CD8-positive, alpha-beta memory T cell (primary cell): Measurements from ENCODE around the gene FSCN2. TPM values are rescaled to one million over a fixed set of nuclear protein-coding genes. Genes with fewer than 3 reads are reported as not detected.

Source experiments
- CTCF ChIA-PET: fragments of 350-600 bp; sonication (Branson Sonifier 250); formaldehyde crosslinking; loops from one replicate; lab custom pipeline; 2021; ENCODE audit warnings: antibody characterized with exemption; lab: Charles Lee
- POLR2A ChIA-PET: fragments of 350-600 bp; sonication (Branson Sonifier 250); formaldehyde crosslinking; loops from one replicate; lab custom pipeline; 2021; ENCODE audit warnings: antibody characterized with exemption; lab: Charles Lee
- DNase-seq, 5 donors: peaks; one replicate each; pipeline versions ENCODE4 v3.0.0 to v3.0.0-alpha.2; 2020 to 2022; ENCODE audit warnings: mixed read lengths in 1 of 5
- H3K27ac ChIP-seq: one replicate; pipeline ENCODE4 v1.7.0; 2013; ENCODE audit warnings: low read depth, mild to moderate bottlenecking, low read length, moderate library complexity
- H3K27me3 ChIP-seq: 2 replicates; pipeline ENCODE4 v1.7.0; 2013; ENCODE audit warnings: low read length, mild to moderate bottlenecking; ENCODE audit not compliant: insufficient read depth, poor library complexity, severe bottlenecking
- H3K36me3 ChIP-seq: 2 replicates; pipeline ENCODE4 v1.7.0; 2013; ENCODE audit warnings: mild to moderate bottlenecking, low read length, moderate library complexity; ENCODE audit not compliant: insufficient read depth
- H3K4me1 ChIP-seq: 2 replicates; pipeline ENCODE4 v1.7.0; 2013; ENCODE audit warnings: mild to moderate bottlenecking, low read length, moderate library complexity; ENCODE audit not compliant: insufficient read depth
- H3K4me3 ChIP-seq: 2 replicates; pipeline ENCODE4 v1.7.0; 2013; ENCODE audit warnings: mild to moderate bottlenecking, low read length
- H3K9me3 ChIP-seq: 2 replicates; pipeline ENCODE4 v1.7.0; 2013; ENCODE audit warnings: mild to moderate bottlenecking, low read length
- H3K27ac Mint-ChIP-seq, 8 donors: one replicate each; pipeline ENCODE4 v1.8.0; 2020 to 2021; ENCODE audit warnings: mixed read lengths in 8 of 8, mild to moderate bottlenecking in 6 of 8, inconsistent platforms in 3 of 8, moderate library complexity in 3 of 8
- H3K27me3 Mint-ChIP-seq, 2 donors: one replicate each; pipeline ENCODE4 v1.8.0; 2020 to 2021; ENCODE audit warnings: mixed read lengths in 2 of 2, mild to moderate bottlenecking in 1 of 2, moderate library complexity in 1 of 2
- H3K36me3 Mint-ChIP-seq, 3 donors: one replicate each; pipeline ENCODE4 v1.8.0; 2020 to 2021; ENCODE audit warnings: mixed read lengths in 3 of 3, inconsistent platforms in 1 of 3, mild to moderate bottlenecking in 1 of 3
- H3K4me1 Mint-ChIP-seq, 3 donors: one replicate each; pipeline ENCODE4 v1.8.0; 2020 to 2021; ENCODE audit warnings: mixed read lengths in 3 of 3, inconsistent platforms in 1 of 3, mild to moderate bottlenecking in 1 of 3
- H3K4me3 Mint-ChIP-seq, 7 donors: one replicate each; pipeline ENCODE4 v1.8.0; 2020 to 2021; ENCODE audit warnings: mixed read lengths in 7 of 7, mild to moderate bottlenecking in 6 of 7, moderate library complexity in 4 of 7, inconsistent platforms in 2 of 7
- H3K9me3 Mint-ChIP-seq, 5 donors: one replicate each; pipeline ENCODE4 v1.8.0; 2020 to 2022; ENCODE audit warnings: mixed read lengths in 5 of 5, mild to moderate bottlenecking in 3 of 5, moderate library complexity in 2 of 5, inconsistent platforms in 1 of 5
- polyA plus RNA-seq: library from polyadenylated mRNA; unstranded; fragments of 300-500 nt; fragmentation: Illumina TruSeq; gene quantifications from one replicate; pipeline ENCODE4 v1.2.3, GENCODE V29; 2021
- total RNA-seq, 2 experiments: library from RNA; stranded (reverse); gene quantifications; one replicate each; pipeline ENCODE4 v1.2.3, GENCODE V29; 2021

FSCN2 gene
- total and polyA plus RNA-seq, 3 experiments from 2014 or later: 0.46 to 0.49 TPM; not detected in 1

DNA sequence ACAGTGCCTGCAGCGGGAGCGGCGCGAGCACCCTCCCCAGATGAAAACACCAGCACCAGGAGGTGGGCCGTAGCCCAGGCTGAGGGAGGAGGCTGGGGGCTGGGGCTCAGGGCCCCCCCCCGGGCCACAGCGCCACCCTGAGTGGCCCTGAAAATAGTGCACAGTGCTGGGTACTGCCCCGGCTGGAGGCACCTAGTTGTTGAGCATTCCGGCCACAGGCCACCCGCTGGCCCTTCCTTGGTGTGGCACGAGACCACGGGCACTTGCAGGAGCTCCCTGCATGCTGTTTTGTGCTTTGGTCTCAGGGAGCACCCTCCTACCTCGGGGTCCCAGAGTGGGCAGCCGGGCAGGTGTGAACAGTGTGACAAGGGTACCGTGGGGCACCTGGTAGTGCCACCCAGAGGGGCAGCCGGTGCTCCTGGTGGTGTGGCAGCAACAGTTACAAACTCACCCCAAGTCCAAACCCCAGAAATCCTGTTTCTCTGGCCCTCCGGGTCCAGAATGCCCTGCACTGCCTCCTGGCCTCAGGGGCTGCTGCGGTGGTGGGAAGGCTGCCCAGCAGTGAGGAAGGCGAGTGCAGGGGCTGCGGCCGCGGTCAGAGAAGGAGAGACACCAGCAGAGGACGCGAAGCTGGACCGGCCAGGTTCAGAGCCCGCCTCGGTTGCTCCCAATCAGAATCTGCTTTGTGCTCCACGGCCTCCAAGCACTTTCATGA, 11.9 kb downstream of the FSCN2 start:
- Histone ChIP-seq H3K27me3 (no peaks in the 10 kb centered on the region), H3K4me1 (no peaks in the 10 kb centered on the region), H3K9me3 (no peaks in the 10 kb centered on the region), H3K36me3 (no peaks in the 10 kb centered on the region), H3K4me3 (no peak overlapping the region), H3K27ac (no peak overlapping the region)
- DNase-seq: no peak
- ChIA-PET CTCF (no interaction called here), POLR2A (no interaction called here)
- no peak overlapping the region for H3K4me3 Mint-ChIP-seq
- H3K27ac Mint-ChIP-seq: no peak overlapping the region
- H3K4me1 Mint-ChIP-seq: peaks cover 0 to 1% (median 0%) of the 10 kb centered on the region in 3 donors
- peaks cover 0 to 44% (median 2%) of the 10 kb centered on the region in 3 donors for H3K36me3 Mint-ChIP-seq
- peaks cover 5 to 17% of the 10 kb centered on the region in 2 donors for H3K27me3 Mint-ChIP-seq
- H3K9me3 Mint-ChIP-seq: no peaks in the 10 kb centered on the region

DNA sequence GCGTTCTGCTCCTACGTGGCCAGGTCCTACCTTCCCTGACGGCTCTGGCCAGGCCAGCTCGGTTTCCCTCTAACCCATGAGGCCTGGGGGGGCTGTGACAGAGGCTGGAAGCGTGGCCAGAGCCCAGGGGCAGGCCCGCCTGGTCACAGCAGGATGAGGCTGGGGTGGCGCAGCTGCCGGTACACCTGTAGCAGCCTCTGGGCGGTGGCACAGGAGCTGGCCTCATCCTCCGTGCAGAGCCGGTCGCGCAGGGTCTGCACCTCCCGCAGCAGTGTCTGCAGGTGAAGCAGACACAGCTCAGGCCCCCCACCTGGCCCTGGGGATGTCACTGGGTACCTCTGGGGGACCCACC, 12.5 kb downstream of the FSCN2 start:
- Histone ChIP-seq H3K27me3 (no peaks in the 10 kb centered on the region), H3K9me3 (no peaks in the 10 kb centered on the region), H3K4me1 (no peaks in the 10 kb centered on the region), H3K27ac (no peak overlapping the region), H3K36me3 (no peaks in the 10 kb centered on the region), H3K4me3 (no peak overlapping the region)
- Mint-ChIP-seq H3K27me3 (peaks cover 5 to 17% of the 10 kb centered on the region in 2 donors), H3K4me1 (peaks cover 0 to 1% (median 0%) of the 10 kb centered on the region in 3 donors), H3K27ac (no peak overlapping the region), H3K36me3 (peaks cover 0 to 47% (median 2%) of the 10 kb centered on the region in 3 donors), H3K4me3 (no peak overlapping the region), H3K9me3 (no peaks in the 10 kb centered on the region)
- ChIA-PET CTCF (no interaction called here), POLR2A (no interaction called here)
- DNase-seq: no peak

DNA sequence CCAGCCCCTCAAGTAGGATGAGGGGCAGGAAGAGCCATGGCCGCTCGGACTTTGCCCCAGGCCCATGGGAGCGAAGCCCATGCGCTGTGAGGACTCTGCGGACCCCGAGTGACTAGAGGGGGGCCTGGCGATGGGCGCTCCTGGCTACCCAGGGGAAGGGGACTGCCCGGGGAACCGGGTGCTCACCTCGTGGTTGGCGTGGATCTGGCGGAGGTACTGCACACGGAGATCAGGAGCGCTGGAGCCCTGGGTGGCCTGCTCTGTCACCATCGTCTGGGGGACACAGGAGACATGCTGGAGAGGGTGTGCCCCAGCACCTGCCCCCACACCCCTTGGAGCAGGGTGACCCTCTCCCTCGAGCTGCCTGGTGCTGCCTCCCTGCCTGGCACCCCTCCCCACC, 12.9 kb downstream of the FSCN2 start:
- Mint-ChIP-seq H3K27me3 (peaks cover 5 to 13% of the 10 kb centered on the region in 2 donors), H3K4me1 (no peaks in the 10 kb centered on the region), H3K27ac (no peak overlapping the region), H3K4me3 (no peak overlapping the region), H3K36me3 (peaks cover 0 to 51% (median 2%) of the 10 kb centered on the region in 3 donors), H3K9me3 (no peaks in the 10 kb centered on the region)
- no peaks in the 10 kb centered on the region for H3K36me3 ChIP-seq
- H3K4me1 ChIP-seq: no peaks in the 10 kb centered on the region
- H3K27ac ChIP-seq: no peak overlapping the region
- no peak overlapping the region for H3K4me3 ChIP-seq
- POLR2A ChIA-PET: no interaction called here
- CTCF ChIA-PET: no interaction called here
- no peak for DNase-seq
- no peaks in the 10 kb centered on the region for H3K9me3 ChIP-seq
- H3K27me3 ChIP-seq: no peaks in the 10 kb centered on the region

DNA sequence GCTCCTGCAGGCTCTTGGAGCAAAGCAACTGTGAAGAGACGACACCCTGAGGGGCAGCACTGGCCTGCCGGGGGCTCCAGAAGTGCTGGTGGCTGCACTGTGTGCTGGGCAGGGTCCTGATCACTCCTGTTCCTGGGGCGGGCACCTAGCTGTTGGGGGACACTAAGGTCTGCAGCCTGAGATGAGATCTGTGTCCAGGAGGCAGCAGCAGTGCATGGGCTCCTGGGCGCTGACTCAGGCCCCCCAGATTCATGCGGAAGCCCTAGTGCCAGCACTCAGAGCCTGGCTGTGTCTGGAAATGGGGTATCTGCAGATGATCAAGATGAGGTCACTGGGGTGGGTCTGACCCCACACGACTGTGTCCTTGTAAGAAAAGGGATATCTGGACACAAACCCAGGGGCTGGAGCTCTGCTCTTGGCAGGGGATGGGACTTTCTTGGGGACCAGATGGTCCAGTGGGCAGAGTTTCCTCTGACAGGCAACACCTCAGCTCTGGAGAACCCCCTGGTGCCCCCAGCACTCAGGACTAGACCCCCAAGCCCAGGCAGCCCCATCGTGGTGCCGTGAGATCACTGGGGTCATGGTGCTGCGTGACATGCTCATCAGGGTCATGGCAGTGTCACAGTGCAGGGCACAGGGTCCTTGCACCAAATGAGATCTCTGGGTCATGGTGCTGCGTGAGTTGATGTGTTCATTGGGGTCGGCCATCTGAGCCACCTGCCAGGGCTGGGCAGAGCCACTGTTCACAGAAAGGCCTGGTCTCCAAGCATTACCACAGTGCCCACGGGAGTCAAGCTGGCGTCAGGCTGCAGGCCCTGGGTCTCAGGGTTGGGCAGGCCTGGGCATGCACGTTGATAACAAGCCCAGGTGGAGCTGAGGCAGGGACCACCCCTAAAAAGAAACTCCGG, 14.5 kb downstream of the FSCN2 start:
- H3K4me3 Mint-ChIP-seq: no peak overlapping the region
- ChIA-PET POLR2A (interaction anchor here (0.7 kb wide), 1 partner anchor 168 kb away, joined by 3 read pairs; no protein-coding TSS in a partner anchor), CTCF (no interaction called here)
- H3K4me1 Mint-ChIP-seq: no peaks in the 10 kb centered on the region
- peaks cover 4 to 6% of the 10 kb centered on the region in 2 donors for H3K27me3 Mint-ChIP-seq
- H3K4me3 ChIP-seq: no peak overlapping the region
- no peaks in the 10 kb centered on the region for H3K9me3 Mint-ChIP-seq
- H3K27ac Mint-ChIP-seq: no peak overlapping the region
- no peaks in the 10 kb centered on the region for H3K9me3 ChIP-seq
- H3K36me3 Mint-ChIP-seq: peaks cover 0 to 67% (median 4%) of the 10 kb centered on the region in 3 donors
- DNase-seq: no peak
- H3K4me1 ChIP-seq: no peaks in the 10 kb centered on the region
- no peaks in the 10 kb centered on the region for H3K36me3 ChIP-seq
- H3K27ac ChIP-seq: no peak overlapping the region
- H3K27me3 ChIP-seq: no peaks in the 10 kb centered on the region

DNA sequence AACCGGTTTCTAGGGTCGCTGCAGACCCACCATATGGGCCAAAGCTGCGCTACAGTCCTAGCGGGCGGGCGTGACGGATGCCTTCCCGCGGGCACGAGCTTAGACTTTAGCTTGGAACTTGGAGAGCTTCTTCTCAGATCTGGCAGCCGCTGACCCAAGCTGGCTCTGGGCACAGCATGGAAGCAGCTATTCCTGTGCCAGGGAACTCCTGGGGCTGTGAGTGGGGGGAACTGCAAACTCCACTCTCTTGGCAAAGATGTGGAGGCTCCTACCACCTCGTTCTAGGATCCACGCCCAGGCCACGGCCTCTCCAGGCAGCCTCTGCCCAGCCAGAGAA, 15.1 kb downstream of the FSCN2 start:
- H3K36me3 ChIP-seq: no peaks in the 10 kb centered on the region
- peaks cover 0 to 1% of the 10 kb centered on the region in 2 donors for H3K27me3 Mint-ChIP-seq
- H3K36me3 Mint-ChIP-seq: peaks cover 0 to 70% (median 2%) of the 10 kb centered on the region in 3 donors
- no peaks in the 10 kb centered on the region for H3K9me3 Mint-ChIP-seq
- no peaks in the 10 kb centered on the region for H3K9me3 ChIP-seq
- H3K4me1 Mint-ChIP-seq: no peaks in the 10 kb centered on the region
- no peaks in the 10 kb centered on the region for H3K27me3 ChIP-seq
- POLR2A ChIA-PET: interaction anchor here (0.7 kb wide), 1 partner anchor 167 kb away, joined by 3 read pairs; no protein-coding TSS in a partner anchor
- H3K27ac Mint-ChIP-seq: no peak overlapping the region
- DNase-seq: no peak
- no peak overlapping the region for H3K27ac ChIP-seq
- CTCF ChIA-PET: no interaction called here
- no peak overlapping the region for H3K4me3 Mint-ChIP-seq
- no peak overlapping the region for H3K4me3 ChIP-seq
- no peaks in the 10 kb centered on the region for H3K4me1 ChIP-seq

DNA sequence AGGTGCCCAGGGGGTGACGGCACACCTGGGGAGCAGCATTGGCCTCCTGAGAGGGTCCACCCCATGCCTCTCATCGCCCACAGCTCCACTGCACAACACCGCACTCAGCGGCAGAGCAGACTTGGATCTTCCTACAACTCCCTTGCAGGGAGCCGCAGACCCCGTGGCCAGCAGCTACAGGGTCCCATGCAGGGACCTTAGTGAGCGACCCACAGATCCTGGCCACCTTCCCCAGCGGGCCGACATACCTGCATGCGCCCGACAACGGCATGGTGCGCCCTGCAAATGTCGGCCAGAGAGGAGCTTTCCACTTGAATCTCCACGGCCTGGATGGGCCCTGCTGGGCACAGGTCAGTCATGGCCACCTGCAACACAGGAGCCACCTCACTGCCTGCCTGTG, 15.6 kb downstream of the FSCN2 start:
- Mint-ChIP-seq H3K4me3 (no peak overlapping the region), H3K27ac (no peak overlapping the region), H3K9me3 (no peaks in the 10 kb centered on the region), H3K4me1 (no peaks in the 10 kb centered on the region), H3K27me3 (no peaks in the 10 kb centered on the region), H3K36me3 (peaks cover 0 to 73% (median 2%) of the 10 kb centered on the region in 3 donors)
- ChIA-PET POLR2A (no interaction called here), CTCF (no interaction called here)
- no peaks in the 10 kb centered on the region for H3K27me3 ChIP-seq
- no peaks in the 10 kb centered on the region for H3K4me1 ChIP-seq
- H3K27ac ChIP-seq: no peak overlapping the region
- H3K4me3 ChIP-seq: no peak overlapping the region
- no peaks in the 10 kb centered on the region for H3K36me3 ChIP-seq
- DNase-seq: no peak
- no peaks in the 10 kb centered on the region for H3K9me3 ChIP-seq

DNA sequence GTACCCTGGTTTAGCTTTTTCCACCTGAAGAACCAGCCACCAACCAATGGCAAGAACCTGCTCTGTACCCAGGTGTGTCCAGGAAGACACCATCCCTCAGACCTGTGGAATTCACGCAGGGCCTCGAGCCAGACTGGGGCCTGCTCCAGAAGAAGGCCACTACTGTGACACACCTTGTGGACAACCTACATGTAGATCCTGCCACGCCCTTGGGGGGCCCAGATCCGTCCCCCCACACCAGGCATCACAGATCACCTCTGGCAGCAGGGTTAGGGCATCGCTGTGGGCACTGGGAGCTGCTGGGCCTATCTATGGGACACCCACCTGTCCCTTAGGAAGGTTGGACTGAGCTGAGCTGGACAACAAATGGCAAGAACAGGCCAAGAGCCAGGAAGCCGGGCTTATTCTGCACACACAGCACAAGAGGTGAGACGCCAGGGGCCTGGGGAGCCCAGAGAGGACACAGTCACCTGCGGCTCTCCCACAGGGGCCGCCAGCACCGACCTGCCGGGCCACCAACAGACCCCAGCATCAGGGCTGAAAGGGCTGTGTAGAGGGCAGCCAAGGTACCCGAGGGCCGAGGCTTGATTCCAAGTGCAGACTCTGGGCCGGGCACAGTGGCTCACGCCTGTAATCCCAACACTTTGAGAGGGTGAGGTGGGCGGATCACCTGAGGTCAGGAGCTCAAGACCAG, 16.3 kb downstream of the FSCN2 start:
- H3K27me3 Mint-ChIP-seq: no peaks in the 10 kb centered on the region
- H3K9me3 ChIP-seq: no peaks in the 10 kb centered on the region
- H3K36me3 Mint-ChIP-seq: peaks cover 0 to 79% (median 2%) of the 10 kb centered on the region in 3 donors
- no peaks in the 10 kb centered on the region for H3K36me3 ChIP-seq
- no peak overlapping the region for H3K4me3 ChIP-seq
- ChIA-PET CTCF (no interaction called here), POLR2A (no interaction called here)
- H3K27ac Mint-ChIP-seq: peak overlapping the region in 1 of 8 donors; percentile 43
- H3K4me3 Mint-ChIP-seq: no peak overlapping the region
- no peak overlapping the region for H3K27ac ChIP-seq
- no peaks in the 10 kb centered on the region for H3K27me3 ChIP-seq
- no peak for DNase-seq
- no peaks in the 10 kb centered on the region for H3K4me1 ChIP-seq
- H3K9me3 Mint-ChIP-seq: no peaks in the 10 kb centered on the region
- peaks cover 1 to 2% (median 2%) of the 10 kb centered on the region in 3 donors for H3K4me1 Mint-ChIP-seq
